SK-N-DZ (cell line): Measurements from ENCODE around the gene PGAM4.
"Not testable (repeated sequence)": the region's sequence is repeated elsewhere in the genome, so short reads cannot be mapped to it uniquely, and the experiment has no call there.

ENCODE experiments used
- DNase-seq: peaks from one replicate; pipeline ENCODE4 v3.0.0-alpha.2; 2015; ENCODE audit warnings: low spot score

Gene PGAM4

DNA sequence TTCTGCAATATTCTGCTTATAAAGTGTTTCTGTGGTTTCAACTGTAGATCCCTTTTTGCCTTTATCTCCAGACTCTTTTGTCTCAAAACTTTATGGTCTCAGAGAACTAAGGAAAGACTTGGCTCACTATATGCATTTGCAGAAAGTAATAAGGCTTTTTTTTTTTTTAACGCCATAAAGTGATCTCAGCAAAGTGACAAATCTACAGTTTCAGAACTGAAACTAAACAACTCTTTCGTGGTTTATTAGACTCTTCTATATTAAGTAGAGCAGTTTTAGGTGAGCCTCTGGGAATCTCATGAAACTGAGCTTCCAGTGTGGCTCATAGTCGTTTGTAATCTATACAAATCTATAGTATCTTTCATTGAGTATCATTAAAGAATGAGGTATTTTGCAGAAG, 43.7 kb downstream of the PGAM4 start:
- no peak for DNase-seq

DNA sequence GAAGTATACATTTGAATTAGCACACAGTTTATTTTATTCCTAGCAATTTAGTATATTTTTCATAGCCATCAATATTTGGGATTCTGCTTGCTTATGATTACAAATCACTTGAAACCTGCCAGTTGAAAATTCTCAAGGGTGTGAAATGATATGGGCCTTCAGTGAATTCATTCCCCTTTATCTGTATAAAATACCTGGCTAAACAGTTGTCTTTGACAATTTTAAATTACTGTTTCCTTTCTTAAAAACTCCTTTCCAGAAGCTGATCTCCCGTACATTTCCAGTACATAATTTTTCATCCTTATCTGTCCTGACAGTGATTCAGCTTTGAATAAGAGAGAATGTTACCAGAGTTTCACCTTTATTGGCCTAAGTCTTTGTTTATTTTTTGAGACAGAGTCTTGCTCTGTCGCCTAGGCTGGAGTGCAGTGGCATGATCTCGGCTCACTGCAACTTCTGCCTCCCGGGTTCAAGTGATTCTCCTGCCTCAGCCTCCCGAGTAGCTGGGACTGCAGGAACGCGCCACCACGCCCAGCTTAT, 45.0 kb downstream of the PGAM4 start:
- no peak for DNase-seq

DNA sequence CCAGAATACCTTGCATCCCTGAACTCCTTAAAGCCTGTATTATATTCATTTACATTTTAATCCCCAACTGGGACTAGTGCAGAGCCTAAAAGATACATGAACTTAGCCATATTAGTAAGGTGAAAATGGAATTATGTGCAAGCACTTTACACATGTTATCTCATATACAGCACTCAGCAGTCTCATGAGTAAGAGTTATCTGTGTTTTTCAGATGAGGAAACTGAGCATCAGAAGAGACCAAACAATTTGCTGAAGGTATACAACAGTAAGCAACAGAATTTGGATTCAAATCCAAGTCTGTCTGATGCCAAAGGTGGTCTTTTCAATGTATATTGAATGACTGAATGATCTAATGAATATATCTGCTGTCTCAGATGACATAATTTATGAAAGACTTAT, 46.7 kb downstream of the PGAM4 start:
- no peak for DNase-seq

DNA sequence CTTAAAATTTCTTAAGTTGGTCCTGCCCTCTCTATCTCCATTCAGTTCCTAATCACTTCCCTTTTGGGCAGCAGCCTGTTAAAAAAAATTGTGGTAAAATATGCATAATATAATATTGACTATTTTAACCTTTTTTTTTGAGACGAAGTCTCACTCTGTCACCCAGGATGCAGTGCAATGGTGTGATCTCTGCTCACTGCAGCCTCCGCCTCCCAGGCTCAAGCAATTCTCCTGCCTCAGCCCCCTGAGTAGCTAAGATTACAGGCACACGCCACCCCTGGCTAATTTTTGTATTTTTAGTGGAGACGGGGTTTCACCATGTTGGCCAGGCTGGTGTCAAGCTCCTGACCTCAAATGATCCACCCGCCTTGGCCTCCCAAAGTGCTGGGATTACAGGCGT, 50.1 kb downstream of the PGAM4 start:
- DNase-seq: not testable (repeated sequence)

DNA sequence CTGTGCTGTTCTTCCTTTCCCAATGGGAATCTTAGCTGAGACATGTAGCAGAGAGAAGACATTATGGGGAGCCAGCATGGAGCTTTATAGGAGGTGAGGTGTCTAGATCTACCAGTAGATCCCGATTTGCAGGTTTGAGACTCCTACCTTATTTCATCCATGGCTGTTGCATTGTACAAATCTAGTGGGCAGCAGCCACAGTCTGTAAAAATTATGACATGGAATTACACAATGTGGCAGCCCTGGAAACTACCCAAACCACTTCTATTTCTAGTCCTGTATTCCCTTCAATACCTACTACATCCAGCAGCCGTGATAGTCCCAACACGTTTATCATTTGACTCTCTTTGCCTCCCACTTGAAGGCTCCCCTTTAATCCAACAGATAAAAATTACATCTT, 50.9 kb downstream of the PGAM4 start:
- no peak for DNase-seq
